SU-DHL-6 (cell line): ENCODE data around the gene CNTN1.

Source experiments
- EZH2phosphoT487 ChIP-seq: fragments of 200-600 bp; sonication (generic), shearing (Covaris generic); conservative IDR thresholded peaks from 2 replicates; pipeline ENCODE4 v1.6.1; 2018; ENCODE audit warnings: mild to moderate bottlenecking, antibody characterized with exemption, low read length, moderate library complexity, mixed read lengths
- TF ChIP-seq, protein P1 (sequence below): fragments of 200-600 bp; sonication (generic); IDR thresholded peaks from one replicate; pipeline ENCODE4 v1.5.1; 2017; ENCODE audit warnings: antibody characterized with exemption, mild to moderate bottlenecking, low read length, moderate library complexity; ENCODE audit not compliant: insufficient read depth, poor library complexity, severe bottlenecking

DNA sequence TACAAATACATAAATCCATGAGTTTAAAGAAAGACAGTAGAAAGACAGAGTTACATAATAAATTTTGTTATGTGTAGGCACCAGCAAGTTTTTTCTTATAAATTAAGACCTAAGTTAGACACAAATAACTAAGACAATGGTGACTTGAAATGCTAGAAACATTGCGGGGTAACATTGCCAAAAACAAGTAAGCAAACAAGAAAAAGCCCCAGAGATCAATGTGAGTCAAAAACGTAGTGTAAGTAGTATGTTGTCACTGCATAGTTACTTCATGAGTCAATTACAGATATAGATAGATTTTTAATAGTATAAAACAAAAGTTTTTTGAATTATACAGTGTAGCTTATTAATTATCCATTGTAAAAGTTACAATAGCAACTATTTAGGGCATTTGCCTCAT lies 83.4 kb downstream of the CNTN1 start:
- TF ChIP-seq, protein P1, sequence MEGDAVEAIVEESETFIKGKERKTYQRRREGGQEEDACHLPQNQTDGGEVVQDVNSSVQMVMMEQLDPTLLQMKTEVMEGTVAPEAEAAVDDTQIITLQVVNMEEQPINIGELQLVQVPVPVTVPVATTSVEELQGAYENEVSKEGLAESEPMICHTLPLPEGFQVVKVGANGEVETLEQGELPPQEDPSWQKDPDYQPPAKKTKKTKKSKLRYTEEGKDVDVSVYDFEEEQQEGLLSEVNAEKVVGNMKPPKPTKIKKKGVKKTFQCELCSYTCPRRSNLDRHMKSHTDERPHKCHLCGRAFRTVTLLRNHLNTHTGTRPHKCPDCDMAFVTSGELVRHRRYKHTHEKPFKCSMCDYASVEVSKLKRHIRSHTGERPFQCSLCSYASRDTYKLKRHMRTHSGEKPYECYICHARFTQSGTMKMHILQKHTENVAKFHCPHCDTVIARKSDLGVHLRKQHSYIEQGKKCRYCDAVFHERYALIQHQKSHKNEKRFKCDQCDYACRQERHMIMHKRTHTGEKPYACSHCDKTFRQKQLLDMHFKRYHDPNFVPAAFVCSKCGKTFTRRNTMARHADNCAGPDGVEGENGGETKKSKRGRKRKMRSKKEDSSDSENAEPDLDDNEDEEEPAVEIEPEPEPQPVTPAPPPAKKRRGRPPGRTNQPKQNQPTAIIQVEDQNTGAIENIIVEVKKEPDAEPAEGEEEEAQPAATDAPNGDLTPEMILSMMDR: no peak
- TF ChIP-seq EZH2phosphoT487: no peak
